Heart left ventricle (tissue), 13 donors: Measurements from ENCODE around the gene ATAD3B.

ENCODE experiments used
- CTCF ChIP-seq, 12 donors: fragments of 200-600 bp; sonication (generic) in 4 of 12; IDR thresholded peaks; one replicate each; pipeline versions ENCODE4 v1.5.0 to v1.8.0; 2018 to 2022; ENCODE audit warnings: antibody characterized with exemption in 12 of 12, mild to moderate bottlenecking in 5 of 12
- POLR2A ChIP-seq, 2 donors: fragments of 450-650 bp; IDR thresholded peaks; one replicate each; pipeline ENCODE4 v1.6.1; 2017; ENCODE audit warnings: antibody characterized with exemption in 2 of 2, mild to moderate bottlenecking in 2 of 2, moderate library complexity in 2 of 2
- donor health status: ischemic (EF 13 %, LVEDD 7.1; RV severe dilation, severe dysfunction).
- donor health status: DM: no; HTN: yes; CAD: no.
- donor health status: DM: no; HTN: no; CAD: no.
- donor health status: ischemic (EF 25% LVEDD 6.9; RV normal size, moderate dysfunction).
- donor health status: ischemic (EF 25% LVEDD 5.7; RV mildly dilated, moderate dysfunction).
- donor health status: ischemic (EF 35%, LVEDD 5.7; RV mildly dilated, moderate dysfunction).
- donor health status: nonischemic (EF 11% LVEDD 7.7; RV severe dilation, severe dysfunction).
- donor health status: DM: yes; HTN: yes; CAD: no.
- donor health status: PGD.
- donor health status: ischemic (EF 29% LVEDD 5.4; RV normal size, mild dysfunction).
- donor health status: nonischemic (EF 23%, LVEDD 6.1; RV moderate dilation, normal function).

- TF ChIP-seq CTCF (IDR thresholded peaks at IDR 0.05) (no peak), POLR2A (IDR thresholded peaks at IDR 0.05) (no peak)
Measured at GRCh38 chr1:1542766-1543705, 71.5 kb downstream of the ATAD3B start.
